NT2/D1 (cell line): ENCODE data around the gene CRELD2.

Experiments used
- DNase-seq: peaks from one replicate; pipeline ENCODE4 v3.0.0-alpha.2; 2011; ENCODE audit warnings: low read depth, low spot score
- H3K27me3 ChIP-seq: 2 replicates; pipeline ENCODE4 v1.6.0; 2011; ENCODE audit warnings: mild to moderate bottlenecking; ENCODE audit not compliant: insufficient read length, insufficient read depth
- H3K36me3 ChIP-seq: 2 replicates; pipeline ENCODE4 v1.6.1; 2011; ENCODE audit warnings: mild to moderate bottlenecking, low read length, mixed read lengths; ENCODE audit not compliant: insufficient read depth, insufficient read length
- H3K4me1 ChIP-seq: 2 replicates; pipeline ENCODE4 v1.5.1; 2011; ENCODE audit not compliant: insufficient read depth, insufficient read length
- H3K4me3 ChIP-seq: 2 replicates; pipeline ENCODE4 v1.5.1; 2011; ENCODE audit warnings: low read depth; ENCODE audit not compliant: insufficient read length
- H3K9ac ChIP-seq: 2 replicates; pipeline ENCODE4 v1.6.0; 2011; ENCODE audit warnings: low read depth; ENCODE audit not compliant: insufficient read length
- H3K9me3 ChIP-seq: 2 replicates; pipeline ENCODE4 v1.5.1; 2011; ENCODE audit warnings: mild to moderate bottlenecking, low read length; ENCODE audit not compliant: insufficient read depth
- SUZ12 ChIP-seq: IDR thresholded peaks from 2 replicates; pipeline ENCODE4 v1.6.1; 2011; ENCODE audit not compliant: insufficient read length, insufficient read depth; ENCODE audit errors: extremely low read depth
- YY1 ChIP-seq: IDR thresholded peaks from 2 replicates; pipeline ENCODE4 v1.6.1; 2011; ENCODE audit not compliant: insufficient read length, insufficient read depth
- ZNF274 ChIP-seq: IDR thresholded peaks from 2 replicates; pipeline ENCODE4 v1.6.1; 2011; ENCODE audit warnings: mild to moderate bottlenecking, low read depth, low read length

Gene CRELD2

GRCh38 chr22:49971232-49972162 is 53.1 kb downstream of the CRELD2 start:
- no peak for TF ChIP-seq YY1
- no peak for DNase-seq
- Histone ChIP-seq H3K36me3 (no peaks in the 10 kb centered on the region), H3K4me1 (peaks cover 18% of the 10 kb centered on the region), H3K27me3 (peaks cover 24% of the 10 kb centered on the region), H3K4me3 (peak overlapping the region; percentile 43), H3K9me3 (no peaks in the 10 kb centered on the region), H3K9ac (peak overlapping the region; percentile 77)

DNA sequence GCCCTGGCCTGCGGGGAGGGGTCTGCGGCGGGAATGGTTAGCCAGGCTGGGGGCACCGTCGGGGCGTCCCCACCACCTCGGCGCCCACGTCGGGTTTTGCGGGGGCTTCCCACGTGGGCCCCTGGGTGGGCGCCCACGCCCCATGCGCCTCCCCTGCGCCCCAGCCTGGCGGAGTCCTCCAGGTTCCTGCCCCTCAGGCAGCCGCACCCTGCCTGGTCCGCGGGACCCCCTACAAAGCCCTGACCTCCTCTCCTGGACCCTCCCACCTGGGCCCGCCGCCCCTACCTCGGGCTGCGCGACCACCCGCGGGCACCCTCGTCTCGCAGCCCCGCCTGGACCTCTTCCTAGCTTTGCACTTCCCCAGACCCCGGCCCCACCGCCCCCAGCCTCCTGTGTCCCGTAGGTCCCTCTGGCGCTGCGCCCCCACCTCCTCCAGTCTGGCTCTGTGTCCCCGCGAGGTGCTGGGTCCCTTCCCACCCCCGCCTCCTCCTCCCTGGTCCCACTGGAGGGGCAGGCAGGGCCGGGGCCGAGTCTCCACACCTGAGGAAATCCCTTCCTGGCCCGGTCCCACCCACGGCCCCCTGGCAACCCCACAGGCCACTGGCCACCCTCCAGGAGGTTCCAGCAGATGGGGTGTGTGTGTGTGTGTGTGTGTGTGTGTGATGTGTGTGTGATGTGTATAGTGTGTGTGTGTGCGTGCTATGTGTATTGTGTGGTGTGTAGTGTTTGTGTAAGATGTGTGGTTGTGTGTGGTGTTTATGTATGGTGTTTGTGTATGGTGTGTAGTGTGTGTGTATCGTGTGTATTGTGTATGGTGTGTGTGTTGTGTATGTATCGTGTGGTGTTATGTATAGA is 54.0 kb downstream of the CRELD2 start:
- H3K9me3 ChIP-seq = no peaks in the 10 kb centered on the region
- DNase-seq = no peak
- H3K36me3 ChIP-seq = no peaks in the 10 kb centered on the region
- H3K27me3 ChIP-seq = peaks cover 24% of the 10 kb centered on the region
- TF ChIP-seq ZNF274 (no peak), SUZ12 (no peak), YY1 (no peak)
- H3K4me1 ChIP-seq = peaks cover 18% of the 10 kb centered on the region
- no peak overlapping the region for H3K9ac ChIP-seq
- no peak overlapping the region for H3K4me3 ChIP-seq

DNA sequence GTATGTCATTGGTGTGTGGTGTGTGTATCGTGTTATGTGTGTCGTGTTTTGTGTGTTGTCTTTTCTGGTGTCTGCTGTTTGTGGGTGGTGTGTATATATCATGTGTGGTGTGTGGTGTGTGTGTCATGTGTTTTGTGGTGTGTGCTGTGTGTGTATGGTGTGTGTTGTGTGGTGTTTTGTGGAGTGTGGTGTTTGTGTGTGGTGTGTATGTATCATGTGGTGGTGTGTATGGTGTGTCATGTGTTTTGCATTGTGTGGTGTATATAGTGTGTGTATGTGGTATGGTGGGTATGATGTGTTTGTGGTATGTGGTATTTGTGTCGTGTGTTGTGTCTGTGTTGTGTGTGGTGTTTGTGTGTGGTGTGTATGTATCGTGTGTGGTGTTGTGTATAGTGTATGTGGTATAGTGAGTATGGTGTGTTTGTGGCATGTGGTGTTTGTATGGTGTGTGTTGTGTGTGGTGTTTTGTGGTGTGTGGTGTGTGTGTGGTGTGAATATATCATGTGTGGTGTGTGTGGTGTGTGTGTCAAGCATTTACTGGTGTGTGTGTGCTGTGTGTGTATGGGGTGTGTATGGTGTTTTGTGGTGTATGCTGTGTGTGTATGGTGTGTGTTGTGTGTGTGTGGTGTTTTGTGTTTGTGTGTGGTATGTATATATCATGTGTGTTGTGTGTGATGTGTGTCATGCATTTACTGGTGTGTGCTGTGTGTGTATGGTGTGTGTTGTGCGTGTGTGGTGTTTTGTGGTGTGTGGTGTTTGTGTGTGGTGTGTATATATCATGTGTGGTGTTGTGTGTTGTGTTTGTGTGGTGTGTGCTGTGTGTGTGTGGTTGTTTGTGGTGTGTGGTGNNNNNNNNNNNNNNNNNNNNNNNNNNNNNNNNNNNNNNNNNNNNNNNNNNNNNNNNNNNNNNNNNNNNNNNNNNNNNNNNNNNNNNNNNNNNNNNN is 54.9 kb downstream of the CRELD2 start:
- Histone ChIP-seq H3K9ac (no peak overlapping the region), H3K27me3 (peaks cover 24% of the 10 kb centered on the region), H3K4me1 (peaks cover 16% of the 10 kb centered on the region), H3K9me3 (no peaks in the 10 kb centered on the region), H3K36me3 (no peaks in the 10 kb centered on the region), H3K4me3 (no peak overlapping the region)
- no peak for TF ChIP-seq YY1
- TF ChIP-seq ZNF274 = no peak
- no peak for TF ChIP-seq SUZ12
- DNase-seq = no peak

- no peak for DNase-seq
- Histone ChIP-seq H3K4me3 (no peak overlapping the region), H3K9ac (no peak overlapping the region), H3K36me3 (no peaks in the 10 kb centered on the region), H3K9me3 (no peaks in the 10 kb centered on the region), H3K4me1 (peaks cover 4% of the 10 kb centered on the region), H3K27me3 (peaks cover 24% of the 10 kb centered on the region)
- TF ChIP-seq YY1 = no peak
- TF ChIP-seq ZNF274 = no peak
- no peak for TF ChIP-seq SUZ12
Observed at GRCh38 chr22:49975543-49976389, 57.3 kb downstream of the CRELD2 start.

- Histone ChIP-seq H3K4me1 (peaks cover 4% of the 10 kb centered on the region), H3K9ac (no peak overlapping the region), H3K4me3 (no peak overlapping the region), H3K9me3 (no peaks in the 10 kb centered on the region), H3K36me3 (no peaks in the 10 kb centered on the region), H3K27me3 (peaks cover 17% of the 10 kb centered on the region)
- TF ChIP-seq ZNF274 (no peak), YY1 (no peak), SUZ12 (no peak)
- no peak for DNase-seq
Observed at GRCh38 chr22:49976439-49977175, 58.2 kb downstream of the CRELD2 start.
